ENCODE results near the gene AMY1A.
A peak's percentile ranks its signal among the peaks of the same experiment; 100 is the strongest.
"Not testable (repeated sequence)": the region's sequence is repeated elsewhere in the genome, so short reads cannot be mapped to it uniquely, and the experiment has no call there.

The AMY1A gene

DNA sequence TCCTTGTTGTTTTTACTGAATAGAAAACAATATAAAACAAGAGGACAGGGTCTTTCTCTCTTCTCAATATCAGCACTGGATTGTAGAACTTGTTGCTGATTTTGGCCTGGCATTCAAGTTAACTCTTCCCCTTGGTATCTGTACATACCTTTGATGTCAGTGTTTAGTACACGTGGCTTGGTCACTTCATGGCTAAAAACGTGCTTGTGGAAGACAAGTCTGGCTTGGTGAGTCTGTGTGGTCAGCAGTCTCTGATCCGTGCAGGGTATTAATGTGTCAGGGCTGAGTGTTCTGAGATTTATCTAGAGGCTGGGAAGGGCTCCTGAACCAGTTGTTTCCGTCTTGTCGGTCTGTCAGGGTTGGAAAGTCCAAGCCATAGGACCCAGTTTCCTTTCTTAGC, at the start of gene AMY1A:
Gene AMY1A, plus strand, starts transcription at position 301 of the 400 bp plus-strand sequence. CDS start 571 bp downstream, outside the sequence.
- H3K4me3 Mint-ChIP-seq, H3K27me3 Mint-ChIP-seq, ATAC-seq, H3K27ac Mint-ChIP-seq, DNase-seq, H3K4me1 Mint-ChIP-seq, H3K9me3 Mint-ChIP-seq: not testable (repeated sequence)

DNA sequence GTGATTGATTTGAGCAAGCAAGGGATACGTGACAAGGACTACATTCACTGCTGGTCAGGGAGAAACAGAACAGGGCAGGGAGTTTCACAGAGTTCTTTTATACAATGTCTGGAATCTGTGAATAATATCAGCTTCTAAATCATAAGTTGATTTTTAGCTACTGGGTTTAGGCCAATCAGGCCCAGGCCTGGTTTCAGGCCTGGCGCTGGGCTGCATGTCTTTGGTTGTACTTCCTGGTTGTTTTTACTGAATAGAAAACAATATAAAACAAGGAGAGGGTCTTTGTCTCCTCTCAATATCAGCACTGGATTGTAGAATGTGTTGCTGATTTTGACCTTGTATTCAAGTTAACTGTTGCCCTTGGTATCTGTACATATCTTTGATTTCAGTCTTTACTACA, 39.2 kb upstream of the AMY1A start:
- H3K9me3 Mint-ChIP-seq = no peaks in the 10 kb centered on the region
- no peak overlapping the region for H3K27ac Mint-ChIP-seq
- ATAC-seq (no peak), DNase-seq (no peak)
- H3K4me3 Mint-ChIP-seq = no peak overlapping the region
- H3K4me1 Mint-ChIP-seq = no peaks in the 10 kb centered on the region
- H3K27me3 Mint-ChIP-seq = no peaks in the 10 kb centered on the region

DNA sequence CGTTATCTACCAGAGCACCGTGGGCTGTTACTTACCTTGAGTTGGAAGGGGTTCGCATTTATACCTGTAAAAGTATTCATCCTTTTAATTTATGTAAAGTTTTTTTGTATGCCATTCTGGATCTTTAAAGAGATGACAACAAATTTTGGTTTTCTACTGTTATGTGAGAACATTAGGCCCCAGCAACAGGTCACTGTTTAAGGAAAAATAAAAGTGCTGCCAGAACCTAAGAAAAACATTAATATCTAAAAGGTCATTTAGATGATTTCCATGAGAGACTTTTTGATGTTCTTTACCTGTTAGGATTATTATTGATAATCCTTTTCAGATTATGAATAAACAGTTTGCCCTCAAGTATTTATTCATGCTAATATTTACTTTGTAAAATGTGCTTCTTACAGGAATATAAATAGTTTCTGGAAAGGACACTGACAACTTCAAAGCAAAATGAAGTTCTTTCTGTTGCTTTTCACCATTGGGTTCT, 38.5 kb upstream of the AMY1A start, which contains the start of gene AMY2A:
Gene AMY2A, plus strand, starts transcription at position 434 of the 484 bp plus-strand sequence. Its CDS starts 14 bp downstream, at position 448.
- not testable (repeated sequence) for DNase-seq, H3K27me3 Mint-ChIP-seq, H3K4me3 Mint-ChIP-seq, H3K9me3 Mint-ChIP-seq, H3K4me1 Mint-ChIP-seq, H3K27ac Mint-ChIP-seq, ATAC-seq

- H3K9me3 Mint-ChIP-seq, H3K4me3 Mint-ChIP-seq, ATAC-seq, DNase-seq, H3K4me1 Mint-ChIP-seq, H3K27me3 Mint-ChIP-seq, H3K27ac Mint-ChIP-seq: not testable (repeated sequence)
Observed at GRCh38 chr1:103627436-103627835, 28.1 kb upstream of the AMY1A start.

- DNase-seq, H3K4me3 Mint-ChIP-seq, ATAC-seq: not testable (repeated sequence)
Observed at GRCh38 chr1:103641194-103641593, 14.4 kb upstream of the AMY1A start.

DNA sequence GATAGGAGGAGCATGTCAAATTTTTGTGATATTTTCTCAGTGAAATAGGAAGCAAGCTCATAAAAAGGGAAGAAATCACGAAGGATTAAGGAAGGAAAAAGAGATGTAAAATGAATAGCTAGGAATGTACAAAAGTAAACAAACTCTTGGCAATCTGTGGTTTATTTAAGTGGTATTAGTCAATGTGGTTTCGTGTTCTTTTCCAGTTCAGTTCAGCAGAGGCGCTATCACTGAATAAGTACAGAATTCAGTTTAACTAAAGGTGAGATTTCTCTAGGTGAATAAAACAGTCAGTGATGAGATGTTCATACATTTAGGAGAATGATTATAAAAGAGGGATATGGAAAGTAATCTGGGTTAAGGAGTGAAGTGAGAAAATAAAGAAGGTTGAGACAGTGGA, 11.7 kb upstream of the AMY1A start:
- H3K4me3 Mint-ChIP-seq, DNase-seq, H3K4me1 Mint-ChIP-seq, H3K9me3 Mint-ChIP-seq, H3K27ac Mint-ChIP-seq, H3K27me3 Mint-ChIP-seq, ATAC-seq: not testable (repeated sequence)

More at GRCh38 chr1:103641194-103641593, 14.4 kb upstream of the AMY1A start:
- not testable (repeated sequence) for H3K27ac Mint-ChIP-seq, H3K27me3 Mint-ChIP-seq, H3K4me1 Mint-ChIP-seq, H3K9me3 Mint-ChIP-seq

- not testable (repeated sequence) for H3K27ac Mint-ChIP-seq, H3K27me3 Mint-ChIP-seq, ATAC-seq, DNase-seq, H3K4me1 Mint-ChIP-seq, H3K4me3 Mint-ChIP-seq, H3K9me3 Mint-ChIP-seq
Observed at GRCh38 chr1:103650305-103650704, 5.3 kb upstream of the AMY1A start.

- DNase-seq, H3K27ac Mint-ChIP-seq, H3K4me1 Mint-ChIP-seq, ATAC-seq, H3K4me3 Mint-ChIP-seq, H3K9me3 Mint-ChIP-seq, H3K27me3 Mint-ChIP-seq: not testable (repeated sequence)
Observed at GRCh38 chr1:103650889-103651288, 4.7 kb upstream of the AMY1A start.

- H3K4me3 Mint-ChIP-seq, H3K27ac Mint-ChIP-seq, H3K9me3 Mint-ChIP-seq, DNase-seq, ATAC-seq, H3K4me1 Mint-ChIP-seq, H3K27me3 Mint-ChIP-seq: not testable (repeated sequence)
Observed at GRCh38 chr1:103654133-103654532, 1.4 kb upstream of the AMY1A start.

- not testable (repeated sequence) for H3K4me1 Mint-ChIP-seq, H3K27me3 Mint-ChIP-seq, H3K9me3 Mint-ChIP-seq, H3K4me3 Mint-ChIP-seq, DNase-seq, H3K27ac Mint-ChIP-seq, ATAC-seq
Observed at GRCh38 chr1:103676335-103676734, 20.8 kb downstream of the AMY1A start.

DNA sequence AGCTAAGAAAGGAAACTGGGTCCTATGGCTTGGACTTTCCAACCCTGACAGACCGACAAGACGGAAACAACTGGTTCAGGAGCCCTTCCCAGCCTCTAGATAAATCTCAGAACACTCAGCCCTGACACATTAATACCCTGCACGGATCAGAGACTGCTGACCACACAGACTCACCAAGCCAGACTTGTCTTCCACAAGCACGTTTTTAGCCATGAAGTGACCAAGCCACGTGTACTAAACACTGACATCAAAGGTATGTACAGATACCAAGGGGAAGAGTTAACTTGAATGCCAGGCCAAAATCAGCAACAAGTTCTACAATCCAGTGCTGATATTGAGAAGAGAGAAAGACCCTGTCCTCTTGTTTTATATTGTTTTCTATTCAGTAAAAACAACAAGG, 40.5 kb downstream of the AMY1A start, which contains the start of gene AMY1B:
Gene AMY1B, minus strand, starts transcription at position 101 of the 400 bp plus-strand sequence. CDS start 571 bp downstream, outside the sequence.
- not testable (repeated sequence) for H3K4me1 Mint-ChIP-seq, DNase-seq, ATAC-seq, H3K9me3 Mint-ChIP-seq, H3K27ac Mint-ChIP-seq, H3K4me3 Mint-ChIP-seq, H3K27me3 Mint-ChIP-seq

DNA sequence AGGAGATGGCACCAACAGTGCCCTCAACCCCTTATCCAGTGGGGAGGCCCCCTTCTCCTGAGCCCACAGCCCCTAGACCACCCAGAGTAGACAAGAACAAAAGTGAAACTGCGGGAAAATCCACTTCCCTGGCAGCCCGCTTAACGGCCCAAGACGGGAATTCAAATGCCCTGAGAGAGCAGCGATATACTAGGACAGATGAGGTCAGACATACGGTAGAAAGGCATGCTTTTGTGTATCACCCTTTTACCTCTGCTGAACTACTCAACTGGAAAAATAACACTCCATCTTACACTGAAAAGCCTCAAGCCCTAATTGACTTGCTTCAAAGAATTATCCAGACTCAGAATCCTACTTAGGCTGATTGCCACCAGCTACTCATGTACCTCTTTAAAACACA, 41.9 kb downstream of the AMY1A start:
- H3K27me3 Mint-ChIP-seq, H3K4me3 Mint-ChIP-seq, H3K9me3 Mint-ChIP-seq, H3K27ac Mint-ChIP-seq, ATAC-seq, DNase-seq, H3K4me1 Mint-ChIP-seq: not testable (repeated sequence)

DNA sequence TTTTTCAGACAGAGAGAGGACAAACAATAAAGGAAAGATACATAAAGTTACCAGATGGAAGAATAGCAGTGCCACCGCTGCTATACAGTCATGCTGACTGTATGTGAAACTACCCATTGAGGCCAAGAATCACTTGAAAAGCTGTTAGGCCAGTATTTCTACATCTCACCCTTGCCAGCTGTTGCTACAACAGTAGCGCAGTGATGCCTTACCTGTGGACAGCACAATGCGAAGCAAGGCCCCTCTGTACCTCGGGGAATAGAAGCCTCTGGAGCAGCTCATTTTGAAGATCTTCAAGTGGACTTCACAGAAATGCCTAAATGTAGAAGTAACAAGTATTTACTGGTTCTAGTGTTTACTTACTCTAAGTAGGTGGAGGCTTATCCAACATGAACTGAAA, 45.1 kb downstream of the AMY1A start:
- H3K4me3 Mint-ChIP-seq, H3K9me3 Mint-ChIP-seq, H3K27me3 Mint-ChIP-seq, H3K27ac Mint-ChIP-seq, H3K4me1 Mint-ChIP-seq, DNase-seq: not testable (repeated sequence)
- ATAC-seq = peak; percentile 34

- H3K27me3 Mint-ChIP-seq, H3K27ac Mint-ChIP-seq, H3K4me3 Mint-ChIP-seq, H3K4me1 Mint-ChIP-seq, H3K9me3 Mint-ChIP-seq, DNase-seq, ATAC-seq: not testable (repeated sequence)
Observed at GRCh38 chr1:103701256-103701655, 45.7 kb downstream of the AMY1A start.

GRCh38 chr1:103707670-103708069, 52.1 kb downstream of the AMY1A start:
- not testable (repeated sequence) for H3K27ac Mint-ChIP-seq, H3K27me3 Mint-ChIP-seq, H3K4me3 Mint-ChIP-seq, H3K4me1 Mint-ChIP-seq, ATAC-seq, H3K9me3 Mint-ChIP-seq, DNase-seq

- not testable (repeated sequence) for H3K27ac Mint-ChIP-seq, H3K27me3 Mint-ChIP-seq, H3K4me1 Mint-ChIP-seq, ATAC-seq, DNase-seq, H3K4me3 Mint-ChIP-seq, H3K9me3 Mint-ChIP-seq
Observed at GRCh38 chr1:103710381-103710780, 54.8 kb downstream of the AMY1A start.
